ENCODE measurements around the gene PKNOX2. TPM values are rescaled to one million over a fixed set of nuclear protein-coding genes. Genes with fewer than 3 reads are reported as not detected.

PKNOX2 gene
- total and polyA plus RNA-seq, 2 of the 4 experiments (the other 2 are of a cell fraction): 0.72 to 2.3 TPM

GRCh38 chr11:125378571-125378970, 214.0 kb downstream of the PKNOX2 start:
- no peak overlapping the region for H2BK5ac ChIP-seq (ENCODE audit: low read depth, low read length, poor library complexity, severe bottlenecking)
- no peak overlapping the region for H3K9ac ChIP-seq (ENCODE audit: low read depth, low read length)
- no peak overlapping the region for H2BK15ac ChIP-seq (ENCODE audit: low read depth, low read length)
- in situ Hi-C loops (cut with MboI; ENCODE audit: low sequenced_read_pairs): no loop called here
- WGBS, 2 experiments (ENCODE audit: extremely low coverage in 2 of 2, insufficient read length in 1 of 2): 100% methylated on average over 2 of the region's 6 CpGs; no CpG with 5 or more reads in 1 of the 2 experiments
- H3K36me3 ChIP-seq (ENCODE audit: control insufficient read depth, insufficient read depth, low read length): no peaks in the 10 kb centered on the region
- no peaks in the 10 kb centered on the region for H3K79me1 ChIP-seq (ENCODE audit: low read depth in 1 of 2, low read length in 2 of 2)
- H4K20me1 ChIP-seq (ENCODE audit: insufficient read depth, low read length): no peaks in the 10 kb centered on the region
- ATAC-seq (ENCODE audit: low read depth): no peak
- no peak overlapping the region for H3K4me3 ChIP-seq (ENCODE audit: insufficient read depth, low read depth, low read length)
- no peak overlapping the region for H2AK5ac ChIP-seq (ENCODE audit: low read depth, low read length)
- H4K8ac ChIP-seq (ENCODE audit: low read depth in 2 of 2, low read length in 2 of 2): no peak overlapping the region
- dilution Hi-C loops (cut with HindIII; ENCODE audit: low sequenced_read_pairs, unreplicated experiment): no loop called here
- no peak overlapping the region for H3K14ac ChIP-seq (replicated peaks; ENCODE audit: low read depth, low read length)
- H3K27ac ChIP-seq (ENCODE audit: insufficient read depth, low read length): no peak overlapping the region
- BruUV-seq (replicated peaks): no TSS peak
- no peak overlapping the region for H4K5ac ChIP-seq (ENCODE audit: low read depth, low read length)
- H3K27me3 ChIP-seq (ENCODE audit: control insufficient read depth, insufficient read depth, low read length): peaks cover 6% of the 10 kb centered on the region; the same call in 1 of the 2 replicates
- no peak overlapping the region for H2BK120ac ChIP-seq (ENCODE audit: low read depth, low read length)
- no peak overlapping the region for H2AFZ ChIP-seq (replicated peaks; ENCODE audit: low read length, poor library complexity)
- H3K4me1 ChIP-seq (ENCODE audit: control insufficient read depth, insufficient read depth, low read length): peaks cover 6% of the 10 kb centered on the region; the same call in 1 of the 2 replicates
- ChIA-PET POLR2A (ENCODE audit: unreplicated experiment) (no interaction called here), CTCF (no interaction called here)
- H2AK9ac ChIP-seq (replicated peaks; ENCODE audit: low read depth, low read length, poor library complexity): no peak overlapping the region
- no peak for DNase-seq
- no peak overlapping the region for H3K18ac ChIP-seq (ENCODE audit: low read depth, low read length)
- no peak overlapping the region for H3K23ac ChIP-seq (ENCODE audit: low read depth, low read length)
- no peak overlapping the region for H3K56ac ChIP-seq (ENCODE audit: extremely low read depth, insufficient read depth, low read length)
- H3K9me3 ChIP-seq (ENCODE audit: control insufficient read depth, insufficient read depth, low read length): no peaks in the 10 kb centered on the region
- no peak overlapping the region for H3K4me2 ChIP-seq (ENCODE audit: low read depth, low read length)
- no peak overlapping the region for H4K91ac ChIP-seq (ENCODE audit: insufficient read depth, low read depth, low read length)
- peaks cover 7% of the 10 kb centered on the region; the same call in 1 of the 2 replicates for H3K9me1 ChIP-seq (ENCODE audit: insufficient read depth, low read length)
- no peak overlapping the region for H3K4ac ChIP-seq (ENCODE audit: low read depth, low read length)
- no peak for TF ChIP-seq MAZ (IDR thresholded peaks at IDR 0.05; ENCODE audit: borderline replicate concordance, low read depth, low read length)
- no peak for TF ChIP-seq RFX5 (IDR thresholded peaks at IDR 0.05; ENCODE audit: low read depth, low read length)
- TF ChIP-seq RCOR1 (IDR thresholded peaks at IDR 0.05; ENCODE audit: insufficient replicate concordance, low read length): no peak
- intact Hi-C loops (cut with micrococcal nuclease): no loop called here
- H2BK20ac ChIP-seq (ENCODE audit: low read depth, low read length): no peak overlapping the region

Measured in IMR-90 (cell line).